ENCODE results near the gene TARS2. TPM values are rescaled to one million over a fixed set of nuclear protein-coding genes. Genes with fewer than 3 reads are reported as not detected.

Gene TARS2
- total RNA-seq, 1 donor from 2014 or later = 50.7 TPM

- Mint-ChIP-seq H3K9me3 (no peaks in the 10 kb centered on the region), H3K4me3 (no peak overlapping the region), H3K27me3 (peaks cover 15% of the 10 kb centered on the region), H3K4me1 (peaks cover 24% of the 10 kb centered on the region), H3K36me3 (ENCODE audit: low read depth) (no peaks in the 10 kb centered on the region), H3K27ac (no peak overlapping the region)
- ChIA-PET CTCF (interaction anchor here (1.6 kb wide), 1 partner anchor 16 kb away, joined by 3 read pairs; no protein-coding TSS in a partner anchor), POLR2A (interaction anchor here (0.5 to 1.0 kb wide), 2 partner anchors 8 to 379 kb away, joined by 3 to 5 read pairs; no protein-coding TSS in a partner anchor)
- ATAC-seq (ENCODE audit: low read depth) = no peak
- no peak for DNase-seq
- TF ChIP-seq CTCF (IDR thresholded peaks at IDR 0.05) = no peak
- intact Hi-C loops (cut with micrococcal nuclease) = no loop called here
Observed at GRCh38 chr1:150551784-150552127, 64.5 kb downstream of the TARS2 start.

GRCh38 chr1:150552128-150552910, 65.1 kb downstream of the TARS2 start:
- H3K9me3 Mint-ChIP-seq = no peaks in the 10 kb centered on the region
- H3K4me3 Mint-ChIP-seq = no peak overlapping the region
- peak; percentile 18 for ATAC-seq (ENCODE audit: low read depth)
- H3K36me3 Mint-ChIP-seq (ENCODE audit: low read depth) = no peaks in the 10 kb centered on the region
- peaks cover 24% of the 10 kb centered on the region for H3K4me1 Mint-ChIP-seq
- no peak for DNase-seq
- no peak overlapping the region for H3K27ac Mint-ChIP-seq
- CTCF ChIA-PET = interaction anchor here (1.6 kb wide), 1 partner anchor 15 kb away, joined by 3 read pairs; no protein-coding TSS in a partner anchor
- no peak for TF ChIP-seq CTCF (IDR thresholded peaks at IDR 0.05)
- intact Hi-C loops (cut with micrococcal nuclease) = no loop called here
- H3K27me3 Mint-ChIP-seq = peaks cover 11% of the 10 kb centered on the region
- POLR2A ChIA-PET = interaction anchor here (0.5 kb wide), 1 partner anchor 378 kb away, joined by 5 read pairs; no protein-coding TSS in a partner anchor

GRCh38 chr1:150552911-150553289, 65.7 kb downstream of the TARS2 start:
- Mint-ChIP-seq H3K4me1 (peaks cover 24% of the 10 kb centered on the region), H3K27me3 (peaks cover 11% of the 10 kb centered on the region), H3K27ac (no peak overlapping the region), H3K36me3 (ENCODE audit: low read depth) (no peaks in the 10 kb centered on the region), H3K9me3 (no peaks in the 10 kb centered on the region), H3K4me3 (no peak overlapping the region)
- no peak for ATAC-seq (ENCODE audit: low read depth)
- CTCF ChIA-PET = no interaction called here
- TF ChIP-seq CTCF (IDR thresholded peaks at IDR 0.05) = no peak
- no peak for DNase-seq
- intact Hi-C loops (cut with micrococcal nuclease) = no loop called here
- POLR2A ChIA-PET = interaction anchor here (1.0 kb wide), 1 partner anchor 20 kb away, joined by 3 read pairs; no protein-coding TSS in a partner anchor

DNA sequence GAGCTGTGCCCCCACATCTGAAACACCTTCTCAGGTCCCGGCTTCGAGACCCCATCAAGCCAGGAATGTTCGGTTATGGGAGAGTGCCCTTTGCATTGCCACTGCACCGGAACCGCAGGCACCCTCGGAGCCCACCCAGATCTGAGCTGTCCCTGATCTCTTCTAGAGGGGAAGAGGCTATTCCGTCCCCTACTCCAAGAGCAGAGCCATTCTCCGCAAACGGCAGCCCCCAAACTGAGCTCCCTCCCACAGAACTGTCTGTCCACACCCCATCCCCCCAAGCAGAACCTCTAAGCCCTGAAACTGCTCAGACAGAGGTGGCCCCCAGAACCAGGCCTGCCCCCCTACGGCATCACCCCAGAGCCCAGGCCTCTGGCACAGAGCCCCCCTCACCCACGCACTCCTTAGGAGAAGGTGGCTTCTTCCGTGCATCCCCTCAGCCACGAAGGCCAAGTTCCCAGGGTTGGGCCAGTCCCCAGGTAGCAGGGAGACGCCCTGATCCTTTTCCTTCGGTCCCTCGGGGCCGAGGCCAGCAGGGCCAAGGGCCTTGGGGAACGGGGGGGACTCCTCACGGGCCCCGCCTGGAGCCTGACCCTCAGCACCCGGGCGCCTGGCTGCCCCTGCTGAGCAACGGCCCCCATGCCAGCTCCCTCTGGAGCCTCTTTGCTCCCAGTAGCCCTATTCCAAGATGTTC, 66.3 kb downstream of the TARS2 start:
- Mint-ChIP-seq H3K27ac (no peak overlapping the region), H3K4me3 (no peak overlapping the region), H3K9me3 (no peaks in the 10 kb centered on the region), H3K36me3 (ENCODE audit: low read depth) (no peaks in the 10 kb centered on the region), H3K4me1 (peaks cover 21% of the 10 kb centered on the region), H3K27me3 (peaks cover 9% of the 10 kb centered on the region)
- DNase-seq (no peak), ATAC-seq (ENCODE audit: low read depth) (no peak)
- no peak for TF ChIP-seq CTCF (IDR thresholded peaks at IDR 0.05)
- intact Hi-C loops (cut with micrococcal nuclease) = no loop called here
- ChIA-PET POLR2A (interaction anchor here (1.0 kb wide), 1 partner anchor 19 kb away, joined by 3 read pairs; no protein-coding TSS in a partner anchor), CTCF (no interaction called here)

- no peak overlapping the region for H3K4me3 Mint-ChIP-seq
- H3K27ac Mint-ChIP-seq = no peak overlapping the region
- DNase-seq = no peak
- H3K9me3 Mint-ChIP-seq = no peaks in the 10 kb centered on the region
- intact Hi-C loops (cut with micrococcal nuclease) = no loop called here
- CTCF ChIA-PET = no interaction called here
- POLR2A ChIA-PET = interaction anchor here (0.5 to 1.3 kb wide), 3 partner anchors 19 to 75 kb away, joined by 3 to 5 read pairs (median 4); partner anchors contain the start of gene ENSA
- peaks cover 21% of the 10 kb centered on the region for H3K4me1 Mint-ChIP-seq
- H3K36me3 Mint-ChIP-seq (ENCODE audit: low read depth) = no peaks in the 10 kb centered on the region
- peaks cover 8% of the 10 kb centered on the region for H3K27me3 Mint-ChIP-seq
- no peak for ATAC-seq (ENCODE audit: low read depth)
- TF ChIP-seq CTCF (IDR thresholded peaks at IDR 0.05) = no peak
Observed at GRCh38 chr1:150554086-150554452, 66.8 kb downstream of the TARS2 start.

All from activated B cell treated with CpG ODN at 0.5 μM for 24 hours (primary cell).